GM12878 (cell line): ENCODE measurements around the gene DND1. TPM values are rescaled to one million over a fixed set of nuclear protein-coding genes. Genes with fewer than 3 reads are reported as not detected.

Experiments
- ATAC-seq: fragments of 200-7000 bp; cut with Tn5 transposase; 3 replicates; pipeline ENCODE4 v1.9.1; 2020; ENCODE audit warnings: mild to moderate bottlenecking, moderate library complexity
- BruUV-seq: library from RNA; stranded (reverse); fragments of 400-500 nt; replicated peaks from 2 replicates; lab custom pipeline; 2021; lab: Mats Ljungman, UMichigan
- CTCF ChIA-PET: fragments of 300-600 bp; sonication (Branson Sonifier 250); formaldehyde crosslinking; extraction: SDS; loops from one replicate; lab custom pipeline; 2021; ENCODE audit warnings: inconsistent platforms; lab: Yijun Ruan, JAX
- POLR2A ChIA-PET: fragments of 350-600 bp; formaldehyde crosslinking; extraction: SDS; loops from one replicate; lab custom pipeline; 2021; ENCODE audit warnings: inconsistent platforms; lab: Charles Lee
- RAD21 ChIA-PET: fragments of 300-600 bp; sonication (Branson Sonifier 250); formaldehyde crosslinking; loops from one replicate; lab custom pipeline; 2023; ENCODE audit warnings: antibody characterized with exemption; ENCODE audit not compliant: unreplicated experiment; lab: Charles Lee
- SMC1A ChIA-PET: fragments of 300-600 bp; sonication (Branson Sonifier 250); formaldehyde crosslinking; loops from one replicate; lab custom pipeline; 2023; ENCODE audit not compliant: unreplicated experiment, uncharacterized antibody; lab: Charles Lee
- DNase-seq: peaks from one replicate; pipeline ENCODE4 v3.0.0-alpha.2; 2011; ENCODE audit warnings: low read depth, low spot score
- FAIRE-seq: peaks from 3 replicates; lab custom pipeline; 2011; peaks lifted over from hg19 to GRCh38; lab: Jason Lieb, UNC
- H2AFZ ChIP-seq: 2 replicates; pipeline ENCODE4 v1.6.0; 2011; ENCODE audit warnings: low read depth, low read length, control low read depth; ENCODE audit not compliant: control insufficient read depth
- H3K27ac ChIP-seq: 2 replicates; pipeline ENCODE4 v1.5.1; 2011; ENCODE audit warnings: control low read depth; ENCODE audit not compliant: control insufficient read depth, insufficient read depth
- H3K27me3 ChIP-seq, 2 experiments: replicated peaks in 1 of 2; 2 replicates each; pipeline versions ENCODE4 v1.6.0 to v1.6.1; 2011; ENCODE audit warnings: low read length in 1 of 2; ENCODE audit not compliant: control insufficient read depth in 2 of 2, insufficient read depth in 2 of 2
- H3K36me3 ChIP-seq, 2 experiments: 2 replicates each; pipeline ENCODE4 v1.5.1; 2011; ENCODE audit warnings: low read length in 1 of 2; ENCODE audit not compliant: control insufficient read depth in 2 of 2, insufficient read depth in 2 of 2
- H3K4me1 ChIP-seq: 2 replicates; pipeline ENCODE4 v1.6.1; 2011; ENCODE audit warnings: mild to moderate bottlenecking, low read length, moderate library complexity, mixed read lengths; ENCODE audit not compliant: control insufficient read depth, insufficient read depth
- H3K4me2 ChIP-seq: 2 replicates; pipeline ENCODE4 v1.6.0; 2011; ENCODE audit warnings: control low read depth; ENCODE audit not compliant: control insufficient read depth, insufficient read depth
- H3K4me3 ChIP-seq: fragments of 200-600 bp; sonication (generic); 2 replicates; pipeline ENCODE4 v1.5.1; 2016
- H3K79me2 ChIP-seq: 2 replicates; pipeline ENCODE4 v1.6.0; 2011; ENCODE audit warnings: low read length; ENCODE audit not compliant: control insufficient read depth, insufficient read depth
- H3K9ac ChIP-seq: 2 replicates; pipeline ENCODE4 v1.8.0; 2011; ENCODE audit warnings: low read length, control low read depth, mixed read lengths; ENCODE audit not compliant: control insufficient read depth, insufficient read depth
- H3K9me3 ChIP-seq: replicated peaks from 3 replicates; pipeline ENCODE4 v1.5.1; 2011; ENCODE audit warnings: mild to moderate bottlenecking, low read length; ENCODE audit not compliant: control insufficient read depth, insufficient read depth
- H4K20me1 ChIP-seq: 2 replicates; pipeline ENCODE4 v1.6.0; 2011; ENCODE audit not compliant: control insufficient read depth, insufficient read depth
- ASH2L ChIP-seq: fragments of 300-600, 200-600 bp; sonication (generic); IDR thresholded peaks from 2 replicates; pipeline ENCODE4 v1.6.1; 2017; ENCODE audit warnings: low read depth, mild to moderate bottlenecking, borderline replicate concordance
- BACH1 ChIP-seq: fragments of 450-650 bp; IDR thresholded peaks from 2 replicates; pipeline ENCODE4 v1.6.1; 2017; ENCODE audit warnings: mild to moderate bottlenecking, borderline replicate concordance
- BRCA1 ChIP-seq: IDR thresholded peaks from 2 replicates; pipeline ENCODE4 v1.6.1; 2011; ENCODE audit warnings: low read depth, low read length, improper control_type of control experiment
- CBX3 ChIP-seq: fragments of 200-600 bp; sonication (generic); IDR thresholded peaks from 2 replicates; pipeline ENCODE4 v1.6.1; 2016; ENCODE audit warnings: low read depth, borderline replicate concordance
- HDGF ChIP-seq: fragments of 450-650 bp; IDR thresholded peaks from 2 replicates; pipeline ENCODE4 v1.6.1; 2016; ENCODE audit warnings: antibody characterized with exemption
- IRF4 ChIP-seq: IDR thresholded peaks from 2 replicates; pipeline ENCODE4 v1.6.1; 2011; ENCODE audit warnings: low read depth, low read length
- NFYB ChIP-seq: IDR thresholded peaks from 2 replicates; pipeline ENCODE4 v1.6.1; 2011; ENCODE audit warnings: low read depth, mild to moderate bottlenecking, low read length, improper control_type of control experiment, moderate library complexity; ENCODE audit not compliant: insufficient read depth
- PKNOX1 ChIP-seq: fragments of 450-650 bp; IDR thresholded peaks from 2 replicates; pipeline ENCODE4 v1.6.1; 2016; ENCODE audit warnings: mild to moderate bottlenecking
- POLR2AphosphoS2 ChIP-seq: IDR thresholded peaks from 2 replicates; pipeline ENCODE4 v1.6.1; 2011; ENCODE audit warnings: low read depth, mild to moderate bottlenecking, low read length, improper control_type of control experiment, moderate library complexity
- POLR2AphosphoS5 ChIP-seq: IDR thresholded peaks from 2 replicates; pipeline ENCODE4 v1.6.1; 2011; ENCODE audit warnings: mild to moderate bottlenecking, low read length, inconsistent platforms
- SIX5 ChIP-seq: IDR thresholded peaks from 2 replicates; pipeline ENCODE4 v1.6.1; 2011; ENCODE audit warnings: mild to moderate bottlenecking, low read depth, low read length, moderate library complexity; ENCODE audit not compliant: severe bottlenecking
- SMAD5 ChIP-seq: IDR thresholded peaks from 2 replicates; pipeline ENCODE4 v1.6.1; 2016; ENCODE audit warnings: antibody characterized with exemption, low read depth
- TCF7 ChIP-seq: IDR thresholded peaks from 2 replicates; pipeline ENCODE4 v1.6.1; 2014; ENCODE audit warnings: antibody characterized with exemption, borderline replicate concordance
- ZBTB4 ChIP-seq: fragments of 450-650 bp; formaldehyde crosslinking; IDR thresholded peaks from 2 replicates; pipeline ENCODE4 v1.4.0; 2022; ENCODE audit warnings: mild to moderate bottlenecking, moderate library complexity
- whole genome bisulfite sequencing: methylation state at CpG from one replicate; pipeline ENCODE4 v1.1.6; 2016; ENCODE audit warnings: low lambda C conversion rate; ENCODE audit not compliant: insufficient replicate concordance, insufficient coverage; ENCODE audit errors: missing lambda C conversion rate; 5-methylcytosine and 5-hydroxymethylcytosine counted together
- in situ Hi-C: fragments of 300-500 bp; cut with MboI; formaldehyde crosslinking; loops from 9 replicates; pipeline ENCODE4 v1.14.3; 2018; ENCODE audit warnings: mixed read lengths
- intact Hi-C: fragments of 100-400 bp; cut with micrococcal nuclease; formaldehyde crosslinking; loops from one replicate; pipeline ENCODE4 v1.14.2; 2022; ENCODE audit not compliant: unreplicated experiment
- polyA plus RNA-seq, 11 experiments: library from polyadenylated mRNA; depleted of rRNA in 4 of 11; unstranded in 6 of 11; stranded (reverse) in 5 of 11; fragments of >200 nt; fragmentation: Nextera tagmentation in 4 of 11; fragmentation: Illumina TruSeq in 1 of 11; extraction: Ambion mirVana in 4 of 11; extraction: Trizol in 1 of 11; gene quantifications; 1 replicate in 1 of 11; 2 replicates in 10 of 11; pipeline versions ENCODE4 v1.2.1 to v1.2.3, GENCODE V29; 2011 to 2016; ENCODE audit warnings: inconsistent platforms in 2 of 11, missing spikeins in 2 of 11, low read depth in 1 of 11
- total RNA-seq, 4 experiments: library from RNA; depleted of rRNA in 3 of 4; stranded (reverse); fragments of >200 nt in 3 of 4; fragmentation: Illumina TruSeq in 1 of 4; extraction: Trizol in 1 of 4; gene quantifications; 2 replicates each; pipeline versions ENCODE4 v1.2.1 to v1.2.3, GENCODE V29; 2013 to 2021

Gene DND1
- total and polyA plus RNA-seq, 10 of the 15 experiments (the other 5 are each of a cell fraction or from before 2014, with no cell fraction given), result 0.15 to 2.9 (median 0.73) TPM; not detected in 2

- DNase-seq (no peak), ATAC-seq (no peak), FAIRE-seq (no peak)
- H3K9me3 ChIP-seq, result no peaks in the 10 kb centered on the region; the same call in 2 of the 3 replicates
- H2AFZ ChIP-seq, result no peak overlapping the region
- H3K9ac ChIP-seq, result no peak overlapping the region
- RAD21 ChIA-PET, result interaction anchor here (1.0 to 2.0 kb wide), 4 partner anchors 64 to 261 kb away, joined by 3 to 12 read pairs (median 3); no protein-coding TSS in a partner anchor
- no peak overlapping the region for H3K4me3 ChIP-seq
- BruUV-seq, result no TSS peak
- SMC1A ChIA-PET, result interaction anchor here (2.2 kb wide), 1 partner anchor 87 kb away, joined by 6 read pairs; the partner anchor contains the start of gene EIF4EBP3
- H4K20me1 ChIP-seq, result no peaks in the 10 kb centered on the region
- H3K36me3 ChIP-seq, result no peaks in the 10 kb centered on the region
- intact Hi-C loops, result no loop called here
- H3K27ac ChIP-seq, result no peak overlapping the region
- no peak for TF ChIP-seq POLR2AphosphoS5
- TF ChIP-seq HDGF, result no peak
- no peak for TF ChIP-seq TCF7
- no peak for TF ChIP-seq SMAD5
- no peak for TF ChIP-seq BACH1
- no peak for TF ChIP-seq SIX5
- no peak for TF ChIP-seq IRF4
- TF ChIP-seq POLR2AphosphoS2, result no peak
- 100% methylated on average over 1 of the region's 2 CpGs for WGBS
- H3K79me2 ChIP-seq, result no peaks in the 10 kb centered on the region
- CTCF ChIA-PET, result interaction anchor here (1.2 to 3.8 kb wide), 2 partner anchors 260 to 261 kb away, joined by 13 to 44 read pairs; no protein-coding TSS in a partner anchor
- peaks cover 13% of the 10 kb centered on the region for H3K4me1 ChIP-seq
- POLR2A ChIA-PET, result no interaction called here
- in situ Hi-C loops, result no loop called here
- H3K27me3 ChIP-seq, result peaks cover 3 to 4% of the 10 kb centered on the region in 2 experiments; a peak in 2 of 4 replicates
- peak overlapping the region; percentile 99; the same call in 1 of the 2 replicates for H3K4me2 ChIP-seq
Measured at GRCh38 chr5:140633501-140633900, 39.9 kb downstream of the DND1 start.

GRCh38 chr5:140633021-140633471 lies 40.3 kb downstream of the DND1 start, which contains the start of gene CD14:
Gene CD14, minus strand, starts transcription at chr5:140633175. Its CDS starts 104 bp downstream, at chr5:140633071.
- Histone ChIP-seq H3K79me2 (no peaks in the 10 kb centered on the region), H3K36me3 (no peaks in the 10 kb centered on the region), H4K20me1 (no peaks in the 10 kb centered on the region), H3K4me3 (peak within 1 kb of the TSS; percentile 58), H3K4me1 (peaks cover 13% of the 10 kb centered on the region), H2AFZ (peak within 1 kb of the TSS; percentile 91), H3K4me2 (peak within 1 kb of the TSS; percentile 99), H3K9ac (peak within 1 kb of the TSS; percentile 35; the same call in 1 of the 2 replicates), H3K27ac (no peak within 1 kb of the TSS), H3K27me3 (peaks cover 3 to 4% of the 10 kb centered on the region in 2 experiments; a peak in 2 of 4 replicates), H3K9me3 (peaks cover 1% of the 10 kb centered on the region; the same call in 1 of the 3 replicates)
- intact Hi-C loops, result no loop called here
- DNase-seq, result no peak
- ChIA-PET SMC1A (no interaction called here), RAD21 (interaction anchor here (0.8 to 1.2 kb wide), 5 partner anchors 9 to 261 kb away, joined by 3 read pairs; no protein-coding TSS in a partner anchor), CTCF (interaction anchor here (0.5 to 1.2 kb wide), 2 partner anchors 259 to 284 kb away, joined by 5 to 13 read pairs; no protein-coding TSS in a partner anchor), POLR2A (no interaction called here)
- 28% methylated on average over 16 of the region's 16 CpGs for WGBS
- no peak for FAIRE-seq
- no TSS peak for BruUV-seq
- in situ Hi-C loops, result no loop called here
- peak; percentile 8; the same call in 2 of the 3 replicates for ATAC-seq
- TF ChIP-seq CBX3 (no peak), PKNOX1 (no peak), ZBTB4 (CRISPR knock-in tag) (no peak), BRCA1 (no peak), ASH2L (no peak), NFYB (no peak), IRF4 (no peak)
